PC-9 (cell line): ENCODE data around the gene KLRB1. TPM values are rescaled to one million over a fixed set of nuclear protein-coding genes. Genes with fewer than 3 reads are reported as not detected.
A peak's percentile ranks its signal among the peaks of the same experiment; 100 is the strongest.

Experiments
- Bru-seq: library from RNA; stranded (reverse); fragments of 400-500 nt; gene quantifications from one replicate; lab custom pipeline; 2021; lab: Mats Ljungman, UMichigan
- BruChase-seq, 2 experiments: library from RNA; stranded (reverse); fragments of 400-500 nt; gene quantifications; one replicate each; lab custom pipeline; 2021; lab: Mats Ljungman, UMichigan
- BruUV-seq: library from RNA; stranded (reverse); fragments of 400-500 nt; replicated peaks from 2 replicates; lab custom pipeline; 2021; lab: Mats Ljungman, UMichigan
- CTCF ChIA-PET: fragments of 300-600 bp; sonication (Branson Sonifier 250); formaldehyde crosslinking; loops from one replicate; lab custom pipeline; 2022; ENCODE audit warnings: antibody characterized with exemption; lab: Charles Lee
- POLR2A ChIA-PET: fragments of 300-600 bp; sonication (Branson Sonifier 250); formaldehyde crosslinking; loops from one replicate; lab custom pipeline; 2022; ENCODE audit warnings: antibody characterized with exemption; ENCODE audit not compliant: unreplicated experiment; lab: Charles Lee
- DNase-seq, 2 experiments: peaks; one replicate each; pipeline versions ENCODE4 v3.0.0 to v3.0.0-alpha.2; 2015 to 2022; ENCODE audit warnings: mixed read lengths in 1 of 2
- H2AFZ ChIP-seq: fragments of 200-600 bp; sonication (generic); 2 replicates; pipeline ENCODE4 v1.8.1; 2017; ENCODE audit warnings: antibody characterized with exemption
- H3F3A ChIP-seq: fragments of 200-600 bp; sonication (generic); 2 replicates; pipeline ENCODE4 v1.8.1; 2017; ENCODE audit warnings: antibody characterized with exemption, mild to moderate bottlenecking, low read depth; ENCODE audit not compliant: insufficient read depth
- H3K27ac ChIP-seq: fragments of 200-600 bp; sonication (generic); 2 replicates; pipeline ENCODE4 v1.6.1; 2016; ENCODE audit warnings: mixed run types
- H3K27me3 ChIP-seq: fragments of 200-600 bp; sonication (generic); 2 replicates; pipeline ENCODE4 v1.6.1; 2016; ENCODE audit warnings: low read depth, mixed run types; ENCODE audit not compliant: insufficient read depth
- H3K36me3 ChIP-seq: fragments of 200-600 bp; sonication (generic); 2 replicates; pipeline ENCODE4 v1.6.1; 2016; ENCODE audit warnings: low read depth, mixed run types
- H3K4me1 ChIP-seq: fragments of 200-600 bp; sonication (generic); replicated peaks from 2 replicates; pipeline ENCODE4 v1.6.1; 2016; ENCODE audit warnings: mixed run types; ENCODE audit not compliant: insufficient read depth
- H3K4me2 ChIP-seq: fragments of 200-600 bp; sonication (generic); 2 replicates; pipeline ENCODE4 v1.6.1; 2017; ENCODE audit warnings: mixed run types
- H3K4me3 ChIP-seq: fragments of 200-600 bp; sonication (generic); 2 replicates; pipeline ENCODE4 v1.6.1; 2016; ENCODE audit warnings: mixed run types
- H3K79me2 ChIP-seq: fragments of 200-600 bp; sonication (generic); 2 replicates; pipeline ENCODE4 v1.6.1; 2017; ENCODE audit warnings: low read depth, mixed run types
- H3K9me2 ChIP-seq: fragments of 200-600 bp; sonication (generic); 2 replicates; pipeline ENCODE4 v1.8.1; 2017; ENCODE audit warnings: mild to moderate bottlenecking; ENCODE audit not compliant: insufficient read depth
- H3K9me3 ChIP-seq: fragments of 200-600 bp; sonication (generic); 2 replicates; pipeline ENCODE4 v1.8.1; 2016; ENCODE audit warnings: low read depth; ENCODE audit not compliant: insufficient read depth
- H4K20me1 ChIP-seq: fragments of 200-600 bp; sonication (generic); 2 replicates; pipeline ENCODE4 v1.8.1; 2017; ENCODE audit not compliant: insufficient read depth
- CTCF ChIP-seq: fragments of 200-600 bp; sonication (generic); conservative IDR thresholded peaks from 2 replicates; pipeline ENCODE4 v1.6.1; 2017; ENCODE audit warnings: mixed run types, antibody characterized with exemption, mild to moderate bottlenecking, moderate library complexity
- EZH2 ChIP-seq: fragments of 200-600 bp; sonication (generic); IDR thresholded peaks from 2 replicates; pipeline ENCODE4 v1.8.0; 2017; ENCODE audit warnings: antibody characterized with exemption, low read depth
- intact Hi-C: fragments of 100-400 bp; cut with micrococcal nuclease; formaldehyde crosslinking; loops from one replicate; pipeline ENCODE4 v1.10.0; 2022; ENCODE audit not compliant: unreplicated experiment
- long read RNA-seq: library from polyadenylated mRNA; stranded (forward); transcript quantifications from one replicate; pipeline ENCODE4 v2.0.0, GENCODE V29; 2022
- total RNA-seq: library from RNA; stranded (reverse); gene quantifications from 2 replicates; pipeline ENCODE4 v1.2.3, GENCODE V29; 2021

The KLRB1 gene
- total RNA-seq (not detected in 2 replicates), Bru-seq, nascent RNA (percentile 6 among the genes with signal in this experiment), BruChase-seq, experiment 1, labeled RNA remaining after a 2-hour chase (percentile 5 among the genes with signal in this experiment), BruChase-seq, experiment 2, labeled RNA remaining after a 6-hour chase (not detected)
- long read RNA-seq, partial matches to known transcripts = 0 of 2 reads
- long read RNA-seq, other reads (novel, unspliced or antisense) = 2 of 2 reads

- CTCF ChIA-PET = no interaction called here
- H3K36me3 ChIP-seq = no peaks in the 10 kb centered on the region
- H2AFZ ChIP-seq = no peak within 1 kb of the TSS
- no peak within 1 kb of the TSS for H3K27ac ChIP-seq
- no peak within 1 kb of the TSS for H3K4me3 ChIP-seq
- H3K9me2 ChIP-seq = no peaks in the 10 kb centered on the region
- no peaks in the 10 kb centered on the region for H4K20me1 ChIP-seq
- POLR2A ChIA-PET = no interaction called here
- no peaks in the 10 kb centered on the region for H3K9me3 ChIP-seq
- no TSS peak for BruUV-seq
- no peak within 1 kb of the TSS for H3K4me2 ChIP-seq
- intact Hi-C loops = no loop called here
- no peaks in the 10 kb centered on the region for H3K27me3 ChIP-seq
- TF ChIP-seq EZH2 (no peak), CTCF (no peak)
- H3F3A ChIP-seq = no peaks in the 10 kb centered on the region
- DNase-seq = no peak
- no peaks in the 10 kb centered on the region for H3K79me2 ChIP-seq
- H3K4me1 ChIP-seq = no peaks in the 10 kb centered on the region
These were observed at the start of gene KLRB1 for GRCh38 chr12:9607716-9608115. Gene KLRB1, minus strand, starts transcription at chr12:9607916. Its CDS starts 77 bp downstream, at chr12:9607839.

- no TSS peak for BruUV-seq
- Histone ChIP-seq H3K27me3 (no peaks in the 10 kb centered on the region), H3K4me2 (peak overlapping the region; percentile 96), H4K20me1 (no peaks in the 10 kb centered on the region), H3K9me3 (peaks cover 10% of the 10 kb centered on the region; the same call in 1 of the 2 replicates), H3K27ac (peak overlapping the region; percentile 88), H3K36me3 (peaks cover 32% of the 10 kb centered on the region), H3K4me1 (peaks cover 40% of the 10 kb centered on the region), H3K79me2 (peaks cover 51% of the 10 kb centered on the region), H3F3A (peaks cover 57% of the 10 kb centered on the region), H3K4me3 (peak overlapping the region; percentile 81; the same call in 1 of the 2 replicates), H2AFZ (peak overlapping the region; percentile 85; the same call in 1 of the 2 replicates), H3K9me2 (no peaks in the 10 kb centered on the region)
- TF ChIP-seq CTCF (no peak), EZH2 (no peak)
- DNase-seq = no peak
- ChIA-PET CTCF (no interaction called here), POLR2A (interaction anchor here (0.7 kb wide), 1 partner anchor 30 kb away, joined by 4 read pairs; no protein-coding TSS in a partner anchor)
- intact Hi-C loops = no loop called here
These were observed 43.6 kb upstream of the KLRB1 start for GRCh38 chr12:9651265-9651729.

- POLR2A ChIA-PET = interaction anchor here (0.6 to 0.7 kb wide), 2 partner anchors 58 to 1930 kb away, joined by 5 to 6 read pairs; no protein-coding TSS in a partner anchor
- H3K9me3 ChIP-seq = peaks cover 10% of the 10 kb centered on the region; the same call in 1 of the 2 replicates
- H3K27me3 ChIP-seq = no peaks in the 10 kb centered on the region
- peak overlapping the region; percentile 81 for H3K4me3 ChIP-seq
- H3K27ac ChIP-seq = peak overlapping the region; percentile 88
- peaks cover 40% of the 10 kb centered on the region for H3K4me1 ChIP-seq
- intact Hi-C loops = no loop called here
- peak overlapping the region; percentile 85 for H2AFZ ChIP-seq
- H4K20me1 ChIP-seq = no peaks in the 10 kb centered on the region
- no peak for DNase-seq
- CTCF ChIA-PET = no interaction called here
- peak overlapping the region; percentile 96 for H3K4me2 ChIP-seq
- H3K9me2 ChIP-seq = no peaks in the 10 kb centered on the region
- no TSS peak for BruUV-seq
- TF ChIP-seq EZH2 = no peak
- TF ChIP-seq CTCF = no peak
- peaks cover 57% of the 10 kb centered on the region for H3F3A ChIP-seq
- H3K79me2 ChIP-seq = peaks cover 51% of the 10 kb centered on the region
- H3K36me3 ChIP-seq = peaks cover 23% of the 10 kb centered on the region
These were observed 42.4 kb upstream of the KLRB1 start for GRCh38 chr12:9650151-9650576.
